SK-N-SH (cell line): ENCODE data around the gene PRKRIP1. TPM values are rescaled to one million over a fixed set of nuclear protein-coding genes. Genes with fewer than 3 reads are reported as not detected.
"Not testable (repeated sequence)": the region's sequence is repeated elsewhere in the genome, so short reads cannot be mapped to it uniquely, and the experiment has no call there.

Experiments
- CTCF ChIA-PET: fragments of 300-600, 350-600 bp; formaldehyde crosslinking; extraction: SDS; loops from one replicate; lab custom pipeline; 2021; lab: Yijun Ruan, JAX
- POLR2A ChIA-PET: fragments of 350-600 bp; sonication (Branson Sonifier 250); formaldehyde crosslinking; extraction: SDS; loops from one replicate; lab custom pipeline; 2020; ENCODE audit warnings: antibody characterized with exemption, inconsistent platforms; lab: Yijun Ruan, JAX
- DNase-seq: peaks from one replicate; pipeline ENCODE4 v3.0.0; 2012
- H2AFZ ChIP-seq: fragments of 200-600 bp; sonication (generic); 2 replicates; pipeline ENCODE4 v1.8.1; 2016; ENCODE audit warnings: antibody characterized with exemption, mild to moderate bottlenecking, low read depth
- H3F3A ChIP-seq: fragments of 200-600 bp; sonication (generic); replicated peaks from 2 replicates; pipeline ENCODE3; 2016; ENCODE audit warnings: antibody characterized with exemption, mild to moderate bottlenecking; ENCODE audit not compliant: insufficient read depth
- H3K27ac ChIP-seq, 2 experiments: fragments of 200-500 bp in 1 of 2; fragments of 200-600 bp in 1 of 2; sonication (Bioruptor generic) in 1 of 2; sonication (generic), shearing (Covaris generic) in 1 of 2; 2 replicates each; pipeline versions ENCODE4 v1.5.1 to v1.6.1; 2014 to 2016; ENCODE audit warnings: low read depth in 2 of 2, inconsistent platforms in 1 of 2, low read length in 1 of 2, mild to moderate bottlenecking in 1 of 2, mixed read lengths in 1 of 2
- H3K27me3 ChIP-seq: fragments of 200-600 bp; sonication (generic), shearing (Covaris generic); 2 replicates; pipeline ENCODE4 v1.6.1; 2016; ENCODE audit warnings: mixed run types; ENCODE audit not compliant: insufficient read depth
- H3K36me3 ChIP-seq, 2 experiments: fragments of 200-500 bp in 1 of 2; fragments of 200-600 bp in 1 of 2; sonication (Bioruptor generic) in 1 of 2; sonication (generic) in 1 of 2; replicated peaks in 1 of 2; 2 replicates each; pipeline versions ENCODE3 to v1.5.1; 2014 to 2016; ENCODE audit warnings: low read length in 1 of 2, mild to moderate bottlenecking in 1 of 2; ENCODE audit not compliant: insufficient read depth in 2 of 2, control insufficient read depth in 1 of 2
- H3K4me1 ChIP-seq, 2 experiments: fragments of 200-500 bp in 1 of 2; fragments of 200-600 bp in 1 of 2; sonication (Bioruptor generic) in 1 of 2; sonication (generic), shearing (Covaris generic) in 1 of 2; 2 replicates each; pipeline versions ENCODE4 v1.5.1 to v1.6.1; 2014 to 2016; ENCODE audit warnings: low read depth in 1 of 2, low read length in 1 of 2, mixed run types in 1 of 2; ENCODE audit not compliant: insufficient read depth in 2 of 2, control insufficient read depth in 1 of 2
- H3K4me2 ChIP-seq: fragments of 200-600 bp; sonication (generic), shearing (Covaris generic); 2 replicates; pipeline ENCODE4 v1.6.1; 2017; ENCODE audit warnings: mixed run types
- H3K4me3 ChIP-seq, 2 experiments: fragments of 200-500 bp in 1 of 2; fragments of 200-600 bp in 1 of 2; sonication (Bioruptor generic) in 1 of 2; sonication (generic), shearing (Covaris generic) in 1 of 2; 2 replicates each; pipeline versions ENCODE4 v1.5.1 to v1.8.1; 2014 to 2016; ENCODE audit warnings: low read depth in 2 of 2, inconsistent platforms in 1 of 2, low read length in 1 of 2, mild to moderate bottlenecking in 1 of 2, mixed read lengths in 1 of 2, moderate library complexity in 1 of 2
- H3K79me2 ChIP-seq: fragments of 200-600 bp; sonication (generic); 2 replicates; pipeline ENCODE4 v1.8.1; 2017; ENCODE audit warnings: mild to moderate bottlenecking; ENCODE audit not compliant: insufficient read depth
- H3K9ac ChIP-seq: fragments of 200-600 bp; sonication (generic); 2 replicates; pipeline ENCODE4 v1.6.1; 2017; ENCODE audit warnings: mixed run types
- H3K9me2 ChIP-seq: fragments of 200-600 bp; sonication (generic); 2 replicates; pipeline ENCODE4 v1.6.1; 2017; ENCODE audit warnings: mixed run types
- H3K9me3 ChIP-seq: fragments of 200-600 bp; sonication (generic); 2 replicates; pipeline ENCODE4 v1.6.1; 2017; ENCODE audit warnings: mixed run types, mild to moderate bottlenecking, moderate library complexity
- H4K20me1 ChIP-seq: fragments of 200-600 bp; sonication (generic); 2 replicates; pipeline ENCODE4 v1.6.1; 2017; ENCODE audit warnings: mild to moderate bottlenecking, mixed run types; ENCODE audit not compliant: insufficient read depth
- CTCF ChIP-seq: fragments of 200-600 bp; sonication (generic); IDR thresholded peaks from 2 replicates; pipeline ENCODE4 v1.6.1; 2017; ENCODE audit warnings: antibody characterized with exemption, mild to moderate bottlenecking, moderate library complexity
- ELF1 ChIP-seq: IDR thresholded peaks from 2 replicates; pipeline ENCODE4 v1.4.0; 2012
- EZH2phosphoT487 ChIP-seq: fragments of 200-600 bp; sonication (generic); IDR thresholded peaks from 2 replicates; pipeline ENCODE4 v1.6.1; 2017; ENCODE audit warnings: low read depth, mixed run types, mild to moderate bottlenecking, antibody characterized with exemption, moderate library complexity, borderline replicate concordance
- FOXM1 ChIP-seq: IDR thresholded peaks from 2 replicates; pipeline ENCODE4 v1.4.0; 2012; ENCODE audit warnings: low read depth, mild to moderate bottlenecking
- GABPA ChIP-seq: IDR thresholded peaks from 2 replicates; pipeline ENCODE4 v1.4.0; 2012; ENCODE audit warnings: low read depth, mild to moderate bottlenecking
- IRF3 ChIP-seq: fragments of 150-350 bp; IDR thresholded peaks from 2 replicates; pipeline ENCODE4 v1.6.1; 2016; ENCODE audit warnings: mild to moderate bottlenecking, low read depth, low read length
- JUND ChIP-seq: IDR thresholded peaks from 2 replicates; pipeline ENCODE4 v1.4.0; 2012
- MXI1 ChIP-seq: IDR thresholded peaks from 2 replicates; pipeline ENCODE4 v1.6.1; 2012; ENCODE audit warnings: mild to moderate bottlenecking, low read depth, low read length, improper control_type of control experiment
- RCOR1 ChIP-seq: fragments of 150-350 bp; IDR thresholded peaks from 2 replicates; pipeline ENCODE4 v1.6.1; 2017; ENCODE audit warnings: antibody characterized with exemption, low read length
- RFX5 ChIP-seq: IDR thresholded peaks from 2 replicates; pipeline ENCODE4 v1.6.1; 2012; ENCODE audit warnings: mild to moderate bottlenecking, improper control_type of control experiment, low read length
- RXRA ChIP-seq: IDR thresholded peaks from 2 replicates; pipeline ENCODE4 v1.4.0; 2012; ENCODE audit warnings: low read depth, mild to moderate bottlenecking, borderline replicate concordance
- SMC3 ChIP-seq: IDR thresholded peaks from 2 replicates; pipeline ENCODE4 v1.6.1; 2012; ENCODE audit warnings: low read depth, low read length, improper control_type of control experiment
- TAF1 ChIP-seq: IDR thresholded peaks from 2 replicates; pipeline ENCODE4 v1.6.1; 2012; ENCODE audit warnings: low read depth, mild to moderate bottlenecking, low read length, moderate library complexity, borderline replicate concordance
- TCF12 ChIP-seq: IDR thresholded peaks from 2 replicates; pipeline ENCODE4 v1.4.0; 2012
- USF1 ChIP-seq: IDR thresholded peaks from 2 replicates; pipeline ENCODE4 v1.4.0; 2012; ENCODE audit warnings: low read depth, borderline replicate concordance
- USF2 ChIP-seq: fragments of 150-350 bp; IDR thresholded peaks from 2 replicates; pipeline ENCODE4 v1.6.1; 2017; ENCODE audit warnings: antibody characterized with exemption, low read length, low read depth, borderline replicate concordance
- YY1 ChIP-seq: IDR thresholded peaks from 2 replicates; pipeline ENCODE4 v1.4.0; 2012; ENCODE audit warnings: low read depth, mild to moderate bottlenecking
- ZBTB33 ChIP-seq: IDR thresholded peaks from 2 replicates; pipeline ENCODE4 v1.4.0; 2012; ENCODE audit warnings: low read depth, borderline replicate concordance
- WGBS: methylation state at CpG from one replicate; pipeline ENCODE4 v1.1.6; 2017; ENCODE audit warnings: low lambda C conversion rate; 5-methylcytosine and 5-hydroxymethylcytosine counted together
- polyA plus RNA-seq, 3 experiments: library from polyadenylated mRNA; depleted of rRNA; stranded (reverse); fragments of >200 nt; gene quantifications; 2 replicates each; pipeline ENCODE4 v1.2.3, GENCODE V29; 2012

Gene PRKRIP1
- polyA plus RNA-seq, 1 of the 3 experiments (the other 2 are of a cell fraction), result 41.2 TPM

GRCh38 chr7:102404862-102405188, 8.7 kb downstream of the PRKRIP1 start:
- Histone ChIP-seq H3F3A (peaks cover 28% of the 10 kb centered on the region), H3K36me3 (peaks cover 71 to 89% of the 10 kb centered on the region in 2 experiments), H3K79me2 (peaks cover 18% of the 10 kb centered on the region)
- H3K4me1 ChIP-seq, H2AFZ ChIP-seq, H3K27me3 ChIP-seq, H4K20me1 ChIP-seq, H3K4me3 ChIP-seq, H3K9ac ChIP-seq, DNase-seq, H3K9me3 ChIP-seq, H3K4me2 ChIP-seq, H3K9me2 ChIP-seq, H3K27ac ChIP-seq: not testable (repeated sequence)
- ChIA-PET POLR2A (interaction anchor here (0.6 to 1.0 kb wide), 3 partner anchors 9 to 117 kb away, joined by 3 to 5 read pairs (median 5); partner anchors contain the start of gene PRKRIP1), CTCF (interaction anchor here (0.9 to 4.9 kb wide), 22 partner anchors 7 to 134 kb away, joined by 3 to 47 read pairs (median 8); partner anchors contain the start of genes ALKBH4, LRWD1 and PRKRIP1)
- TF ChIP-seq CTCF, result peak; percentile 18; the same call in 1 of the 2 replicates
- 96% methylated on average over 5 of the region's 5 CpGs for WGBS

- DNase-seq, result no peak
- no peak overlapping the region for H2AFZ ChIP-seq
- no peaks in the 10 kb centered on the region for H3K4me1 ChIP-seq
- H3K4me2 ChIP-seq, result no peak overlapping the region
- no peaks in the 10 kb centered on the region for H3K9me3 ChIP-seq
- no peak overlapping the region for H3K27ac ChIP-seq
- POLR2A ChIA-PET, result no interaction called here
- no peak for TF ChIP-seq FOXM1
- TF ChIP-seq YY1, result no peak
- TF ChIP-seq TCF12, result no peak
- TF ChIP-seq IRF3, result no peak
- no peak for TF ChIP-seq USF2
- TF ChIP-seq RXRA, result no peak
- no peak for TF ChIP-seq ELF1
- no peak for TF ChIP-seq EZH2phosphoT487
- TF ChIP-seq SMC3, result no peak
- TF ChIP-seq MXI1, result no peak
- no peak for TF ChIP-seq TAF1
- no peak for TF ChIP-seq USF1
- TF ChIP-seq CTCF, result no peak
- TF ChIP-seq JUND, result no peak
- TF ChIP-seq RFX5, result no peak
- no peak for TF ChIP-seq GABPA
- no peak for TF ChIP-seq ZBTB33
- TF ChIP-seq RCOR1, result no peak
- TF ChIP-seq, all 33 proteins: peak for 0
- Histone ChIP-seq H4K20me1 (peaks cover 19% of the 10 kb centered on the region), H3K36me3 (peaks cover 73 to 89% of the 10 kb centered on the region in 2 experiments), H3K9me2 (no peaks in the 10 kb centered on the region), H3K79me2 (peaks cover 44% of the 10 kb centered on the region), H3K27me3 (no peaks in the 10 kb centered on the region), H3F3A (peaks cover 16% of the 10 kb centered on the region), H3K4me3 (no peak overlapping the region), H3K9ac (no peak overlapping the region)
- CTCF ChIA-PET, result interaction anchor here (1.3 to 4.9 kb wide), 3 partner anchors 14 to 129 kb away, joined by 4 to 47 read pairs (median 4); partner anchors contain the start of gene PRKRIP1
- 99% methylated on average over 6 of the region's 6 CpGs for WGBS
These were observed 11.7 kb downstream of the PRKRIP1 start for GRCh38 chr7:102407910-102408309.
